HepG2 (cell line): ENCODE data around the gene MXRA7. TPM values are rescaled to one million over a fixed set of nuclear protein-coding genes. Genes with fewer than 3 reads are reported as not detected.

Experiments
- ARNT2 ChIP-seq: sonication (generic); formaldehyde crosslinking; IDR thresholded peaks from 2 replicates; pipeline ENCODE4 v1.8.0; 2022; ENCODE audit warnings: mild to moderate bottlenecking, low read depth, missing genetic modification reagents, moderate library complexity
- ASH2L ChIP-seq: fragments of 300-600, 200-600 bp; sonication (generic); IDR thresholded peaks from 2 replicates; pipeline ENCODE4 v1.7.0; 2017; ENCODE audit warnings: low read depth, mild to moderate bottlenecking, moderate library complexity, mixed read lengths, low read length; ENCODE audit not compliant: insufficient read length
- CEBPB ChIP-seq: IDR thresholded peaks from 2 replicates; pipeline ENCODE4 v1.6.1; 2011; ENCODE audit warnings: low read depth, low read length, improper control_type of control experiment, borderline replicate concordance
- HHEX ChIP-seq: IDR thresholded peaks from 2 replicates; pipeline ENCODE4 v1.6.1; 2016; ENCODE audit warnings: control low read depth
- MIER3 ChIP-seq: IDR thresholded peaks from 2 replicates; pipeline ENCODE4 v1.6.1; 2016; ENCODE audit warnings: missing compliant biosample characterization, borderline replicate concordance
- MTA1 ChIP-seq: sonication (generic); formaldehyde crosslinking; IDR thresholded peaks from 2 replicates; pipeline ENCODE4 v1.4.0; 2020; ENCODE audit warnings: missing genetic modification reagents, mild to moderate bottlenecking, borderline replicate concordance
- NFATC3 ChIP-seq: sonication (generic); formaldehyde crosslinking; IDR thresholded peaks from 2 replicates; pipeline ENCODE4 v1.5.1; 2020; ENCODE audit warnings: mild to moderate bottlenecking, missing genetic modification reagents
- NONO ChIP-seq, 2 experiments: fragments of 450-650 bp in 1 of 2; sonication (generic) in 1 of 2; formaldehyde crosslinking in 1 of 2; IDR thresholded peaks in 1 of 2; conservative IDR thresholded peaks in 1 of 2; 2 replicates each; pipeline versions ENCODE4 v1.6.1 to v1.8.0; 2017 to 2022; ENCODE audit warnings: mild to moderate bottlenecking in 1 of 2, missing genetic modification reagents in 1 of 2, moderate library complexity in 1 of 2
- NPAS2 ChIP-seq: sonication (generic); formaldehyde crosslinking; IDR thresholded peaks from 2 replicates; pipeline ENCODE4 v1.8.0; 2022; ENCODE audit warnings: mild to moderate bottlenecking, missing genetic modification reagents, borderline replicate concordance
- SMYD3 ChIP-seq: sonication (generic); formaldehyde crosslinking; IDR thresholded peaks from 2 replicates; pipeline ENCODE4 v1.8.1; 2023; ENCODE audit warnings: mild to moderate bottlenecking, missing genetic modification reagents
- SP140L ChIP-seq: sonication (generic); formaldehyde crosslinking; IDR thresholded peaks from 2 replicates; pipeline ENCODE4 v1.4.0; 2020; ENCODE audit warnings: missing genetic modification reagents, borderline replicate concordance
- SP2 ChIP-seq: sonication (generic); formaldehyde crosslinking; IDR thresholded peaks from 2 replicates; pipeline ENCODE4 v1.5.1; 2020; ENCODE audit warnings: mild to moderate bottlenecking, missing genetic modification reagents
- ZBTB42 ChIP-seq: sonication (generic); formaldehyde crosslinking; IDR thresholded peaks from 2 replicates; pipeline ENCODE4 v1.5.0; 2020; ENCODE audit warnings: mild to moderate bottlenecking, missing genetic modification reagents
- ZNF138 ChIP-seq: sonication (generic); formaldehyde crosslinking; IDR thresholded peaks from 2 replicates; pipeline ENCODE4 v1.5.0; 2020; ENCODE audit warnings: mild to moderate bottlenecking, low read depth, missing genetic modification reagents
- ZNF160 ChIP-seq: sonication (generic); formaldehyde crosslinking; IDR thresholded peaks from 2 replicates; pipeline ENCODE4 v1.8.0; 2022; ENCODE audit warnings: mild to moderate bottlenecking, inconsistent platforms, missing genetic modification reagents
- ZNF180 ChIP-seq: sonication (generic); formaldehyde crosslinking; IDR thresholded peaks from 2 replicates; pipeline ENCODE4 v1.4.0; 2020; ENCODE audit warnings: low read depth, missing genetic modification reagents, borderline replicate concordance
- ZNF510 ChIP-seq: sonication (generic); formaldehyde crosslinking; IDR thresholded peaks from 2 replicates; pipeline ENCODE4 v1.4.0; 2020; ENCODE audit warnings: low read depth, mild to moderate bottlenecking, missing genetic modification reagents
- ZNF839 ChIP-seq: sonication (generic); formaldehyde crosslinking; IDR thresholded peaks from 2 replicates; pipeline ENCODE4 v1.4.0; 2020; ENCODE audit warnings: missing genetic modification reagents, mild to moderate bottlenecking, borderline replicate concordance
- ZSCAN22 ChIP-seq: sonication (generic); formaldehyde crosslinking; IDR thresholded peaks from 2 replicates; pipeline ENCODE4 v1.4.0; 2020; ENCODE audit warnings: mild to moderate bottlenecking, missing genetic modification reagents
- polyA plus RNA-seq, 8 experiments: library from polyadenylated mRNA; depleted of rRNA in 3 of 8; stranded (reverse) in 7 of 8; unstranded in 1 of 8; fragments of >200 nt; fragmentation: Illumina TruSeq in 4 of 8; extraction: Trizol in 4 of 8; gene quantifications; 2 replicates each; pipeline versions ENCODE4 v1.2.1 to v1.2.3, GENCODE V29; 2011 to 2016; ENCODE audit warnings: low read depth in 4 of 8, missing spikeins in 1 of 8, mixed read lengths in 1 of 8; ENCODE audit not compliant: insufficient read depth in 1 of 8
- total RNA-seq, 5 experiments: library from RNA; depleted of rRNA; stranded (reverse); fragments of >200 nt; fragmentation: Illumina TruSeq; extraction: Trizol; gene quantifications; 2 replicates each; pipeline ENCODE4 v1.2.3, GENCODE V29; 2016; ENCODE audit warnings: low read depth in 1 of 5
- TF ChIP-seq, protein P1 (sequence below): sonication (generic); formaldehyde crosslinking; IDR thresholded peaks from 2 replicates; pipeline ENCODE4 v1.4.0; 2020; ENCODE audit warnings: missing genetic modification reagents, borderline replicate concordance
- TF ChIP-seq, protein P2 (sequence below): sonication (generic); formaldehyde crosslinking; IDR thresholded peaks from 2 replicates; pipeline ENCODE4 v1.4.0; 2020; ENCODE audit warnings: missing genetic modification reagents

MXRA7 gene
- total and polyA plus RNA-seq, 2 of the 13 experiments (the other 11 are each of a cell fraction or from before 2014, with no cell fraction given) = 44.8 to 112 TPM

DNA sequence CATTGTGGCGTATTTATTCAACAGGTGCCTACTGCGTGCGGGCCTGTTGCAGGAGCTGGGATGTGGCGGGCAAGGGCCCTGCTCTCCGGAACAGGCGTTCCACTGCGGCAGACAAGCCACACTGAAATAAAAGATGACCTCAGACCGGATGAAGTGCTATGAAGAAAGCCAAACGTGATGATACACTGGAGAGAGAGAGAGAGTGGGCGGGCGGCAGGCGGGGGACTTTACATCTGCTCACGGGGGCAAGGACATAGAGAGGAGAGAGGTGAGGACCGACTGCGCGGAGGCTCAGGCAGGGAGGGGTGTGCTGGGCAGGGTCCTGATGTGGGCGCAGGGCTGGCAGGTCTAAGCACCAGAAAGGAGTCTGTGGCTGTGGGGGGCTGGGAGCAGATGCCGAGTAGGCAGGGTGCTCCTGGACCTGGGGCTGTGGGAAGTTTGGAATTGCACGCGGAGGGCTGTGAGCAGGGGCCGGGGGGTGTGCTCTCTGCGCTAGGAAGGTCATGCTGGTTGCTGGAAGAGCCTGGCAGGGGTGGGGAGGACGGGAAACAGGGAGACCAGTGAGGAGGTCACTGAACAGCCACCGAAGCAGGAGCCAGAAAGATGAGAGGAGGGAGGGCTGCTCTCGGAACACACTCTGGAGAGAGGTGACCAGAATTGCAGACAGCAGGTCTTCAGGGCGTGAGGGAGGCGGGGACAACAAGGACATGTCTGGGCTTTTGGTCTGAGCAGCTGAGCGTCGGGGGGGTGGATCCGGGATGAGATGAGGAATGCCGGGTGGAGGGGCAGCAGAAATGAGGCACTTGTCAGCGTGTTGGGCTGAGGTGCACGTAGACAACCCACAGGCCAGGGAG is 9.9 kb downstream of the MXRA7 start (continued):
- TF ChIP-seq, protein P1, sequence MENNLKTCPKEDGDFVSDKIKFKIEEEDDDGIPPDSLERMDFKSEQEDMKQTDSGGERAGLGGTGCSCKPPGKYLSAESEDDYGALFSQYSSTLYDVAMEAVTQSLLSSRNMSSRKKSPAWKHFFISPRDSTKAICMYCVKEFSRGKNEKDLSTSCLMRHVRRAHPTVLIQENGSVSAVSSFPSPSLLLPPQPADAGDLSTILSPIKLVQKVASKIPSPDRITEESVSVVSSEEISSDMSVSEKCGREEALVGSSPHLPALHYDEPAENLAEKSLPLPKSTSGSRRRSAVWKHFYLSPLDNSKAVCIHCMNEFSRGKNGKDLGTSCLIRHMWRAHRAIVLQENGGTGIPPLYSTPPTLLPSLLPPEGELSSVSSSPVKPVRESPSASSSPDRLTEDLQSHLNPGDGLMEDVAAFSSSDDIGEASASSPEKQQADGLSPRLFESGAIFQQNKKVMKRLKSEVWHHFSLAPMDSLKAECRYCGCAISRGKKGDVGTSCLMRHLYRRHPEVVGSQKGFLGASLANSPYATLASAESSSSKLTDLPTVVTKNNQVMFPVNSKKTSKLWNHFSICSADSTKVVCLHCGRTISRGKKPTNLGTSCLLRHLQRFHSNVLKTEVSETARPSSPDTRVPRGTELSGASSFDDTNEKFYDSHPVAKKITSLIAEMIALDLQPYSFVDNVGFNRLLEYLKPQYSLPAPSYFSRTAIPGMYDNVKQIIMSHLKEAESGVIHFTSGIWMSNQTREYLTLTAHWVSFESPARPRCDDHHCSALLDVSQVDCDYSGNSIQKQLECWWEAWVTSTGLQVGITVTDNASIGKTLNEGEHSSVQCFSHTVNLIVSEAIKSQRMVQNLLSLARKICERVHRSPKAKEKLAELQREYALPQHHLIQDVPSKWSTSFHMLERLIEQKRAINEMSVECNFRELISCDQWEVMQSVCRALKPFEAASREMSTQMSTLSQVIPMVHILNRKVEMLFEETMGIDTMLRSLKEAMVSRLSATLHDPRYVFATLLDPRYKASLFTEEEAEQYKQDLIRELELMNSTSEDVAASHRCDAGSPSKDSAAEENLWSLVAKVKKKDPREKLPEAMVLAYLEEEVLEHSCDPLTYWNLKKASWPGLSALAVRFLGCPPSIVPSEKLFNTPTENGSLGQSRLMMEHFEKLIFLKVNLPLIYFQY (CRISPR knock-in tag) = no peak
- TF ChIP-seq HHEX (no peak), CEBPB (peak; percentile 28; the same call in 1 of the 2 replicates), SP140L (no peak), SP2 (no peak), ZNF160 (CRISPR knock-in tag) (peak; percentile 67), NPAS2 (no peak), ZNF510 (0 out of 2 replicates have a peak, but pooled peaks have one; percentile 45), MIER3 (CRISPR knock-in tag) (peak; percentile 60; the same call in 1 of the 2 replicates), ZNF180 (CRISPR knock-in tag) (no peak), MTA1 (peak; percentile 83; the same call in 1 of the 2 replicates), ARNT2 (CRISPR knock-in tag) (peak; percentile 87), ZBTB42 (CRISPR knock-in tag) (no peak), SMYD3 (no peak), NFATC3 (CRISPR knock-in tag) (0 out of 2 replicates have a peak, but pooled peaks have one; percentile 16), ZNF839 (CRISPR knock-in tag) (0 out of 2 replicates have a peak, but pooled peaks have one; percentile 81), ZSCAN22 (CRISPR knock-in tag) (peak; percentile 52; the same call in 1 of the 2 replicates), ASH2L (peak; percentile 10), NONO (IDR thresholded peaks at IDR 0.05) (no peak), NONO (CRISPR knock-in tag; conservative IDR thresholded peaks at IDR 0.05) (no peak), ZNF138 (no peak)
- TF ChIP-seq, protein P2, sequence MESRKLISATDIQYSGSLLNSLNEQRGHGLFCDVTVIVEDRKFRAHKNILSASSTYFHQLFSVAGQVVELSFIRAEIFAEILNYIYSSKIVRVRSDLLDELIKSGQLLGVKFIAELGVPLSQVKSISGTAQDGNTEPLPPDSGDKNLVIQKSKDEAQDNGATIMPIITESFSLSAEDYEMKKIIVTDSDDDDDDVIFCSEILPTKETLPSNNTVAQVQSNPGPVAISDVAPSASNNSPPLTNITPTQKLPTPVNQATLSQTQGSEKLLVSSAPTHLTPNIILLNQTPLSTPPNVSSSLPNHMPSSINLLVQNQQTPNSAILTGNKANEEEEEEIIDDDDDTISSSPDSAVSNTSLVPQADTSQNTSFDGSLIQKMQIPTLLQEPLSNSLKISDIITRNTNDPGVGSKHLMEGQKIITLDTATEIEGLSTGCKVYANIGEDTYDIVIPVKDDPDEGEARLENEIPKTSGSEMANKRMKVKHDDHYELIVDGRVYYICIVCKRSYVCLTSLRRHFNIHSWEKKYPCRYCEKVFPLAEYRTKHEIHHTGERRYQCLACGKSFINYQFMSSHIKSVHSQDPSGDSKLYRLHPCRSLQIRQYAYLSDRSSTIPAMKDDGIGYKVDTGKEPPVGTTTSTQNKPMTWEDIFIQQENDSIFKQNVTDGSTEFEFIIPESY = 0 out of 2 replicates have a peak, but pooled peaks have one; percentile 28
